AG04449 (cell line): ENCODE results near the gene YARS1.

Source experiments
- CTCF ChIA-PET: fragments of 350-600 bp; formaldehyde crosslinking; extraction: SDS; loops from one replicate; lab custom pipeline; 2021; ENCODE audit warnings: antibody characterized with exemption; lab: Yijun Ruan, JAX
- POLR2A ChIA-PET: fragments of 400-600, 350-600 bp; formaldehyde crosslinking; extraction: SDS; loops from one replicate; lab custom pipeline; 2020; ENCODE audit warnings: antibody characterized with exemption, inconsistent platforms; lab: Yijun Ruan, JAX
- DNase-seq: peaks from one replicate; pipeline ENCODE4 v3.0.0-alpha.2; 2010; ENCODE audit warnings: low read depth, low spot score
- H3K4me3 ChIP-seq: 2 replicates; pipeline ENCODE4 v1.5.1; 2011; ENCODE audit warnings: low read depth, mild to moderate bottlenecking, control low read depth, low read length
- TF ChIP-seq, protein P1 (sequence below): IDR thresholded peaks from one replicate; pipeline ENCODE4 v1.5.1; 2011; ENCODE audit warnings: mild to moderate bottlenecking, moderate library complexity, low read length, control low read depth, inconsistent platforms; ENCODE audit not compliant: insufficient read depth; ENCODE audit errors: missing control alignments

The YARS1 gene

DNA sequence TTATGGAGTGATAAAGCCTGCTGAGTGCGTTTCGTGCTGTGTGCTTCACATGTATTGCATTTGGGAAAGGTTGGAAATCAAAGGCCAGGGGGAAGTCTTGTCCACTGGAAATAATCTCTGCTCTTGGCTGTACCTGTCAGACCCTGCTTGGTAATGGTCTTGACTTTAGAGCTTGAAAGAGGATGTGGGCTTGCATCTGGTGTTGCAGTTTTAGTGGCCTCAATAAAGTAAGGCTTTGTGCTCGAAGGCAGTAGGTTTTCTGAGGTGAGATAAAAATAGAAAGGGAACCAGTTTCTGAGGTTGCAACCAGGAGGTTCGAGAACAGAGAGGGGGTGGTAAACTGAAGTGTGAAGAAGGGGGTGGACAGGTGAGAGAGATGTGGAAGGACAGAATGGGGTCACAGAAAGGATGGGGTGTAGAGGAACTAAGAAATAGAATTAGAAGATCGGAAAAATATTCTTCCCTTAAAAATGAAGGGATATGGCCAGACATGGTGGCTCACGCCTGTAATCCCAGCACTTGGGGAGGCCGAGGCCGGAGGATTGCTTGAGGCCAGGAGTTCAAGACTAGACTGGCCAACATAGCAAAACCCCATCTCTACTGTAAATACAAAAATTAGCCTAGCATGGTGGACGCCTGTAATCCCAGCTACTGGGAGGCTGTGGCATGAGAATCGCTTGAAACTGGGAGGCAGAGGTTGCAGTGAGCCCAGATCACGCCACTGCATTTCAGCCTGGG lies 1.8 kb upstream of the YARS1 start:
- peak overlapping the region; percentile 95 for H3K4me3 ChIP-seq
- CTCF ChIA-PET: interaction anchor here (0.7 to 2.0 kb wide), 2 partner anchors 16 to 267 kb away, joined by 3 to 4 read pairs; no protein-coding TSS in a partner anchor
- POLR2A ChIA-PET: no interaction called here
- no peak for DNase-seq
- TF ChIP-seq, protein P1, sequence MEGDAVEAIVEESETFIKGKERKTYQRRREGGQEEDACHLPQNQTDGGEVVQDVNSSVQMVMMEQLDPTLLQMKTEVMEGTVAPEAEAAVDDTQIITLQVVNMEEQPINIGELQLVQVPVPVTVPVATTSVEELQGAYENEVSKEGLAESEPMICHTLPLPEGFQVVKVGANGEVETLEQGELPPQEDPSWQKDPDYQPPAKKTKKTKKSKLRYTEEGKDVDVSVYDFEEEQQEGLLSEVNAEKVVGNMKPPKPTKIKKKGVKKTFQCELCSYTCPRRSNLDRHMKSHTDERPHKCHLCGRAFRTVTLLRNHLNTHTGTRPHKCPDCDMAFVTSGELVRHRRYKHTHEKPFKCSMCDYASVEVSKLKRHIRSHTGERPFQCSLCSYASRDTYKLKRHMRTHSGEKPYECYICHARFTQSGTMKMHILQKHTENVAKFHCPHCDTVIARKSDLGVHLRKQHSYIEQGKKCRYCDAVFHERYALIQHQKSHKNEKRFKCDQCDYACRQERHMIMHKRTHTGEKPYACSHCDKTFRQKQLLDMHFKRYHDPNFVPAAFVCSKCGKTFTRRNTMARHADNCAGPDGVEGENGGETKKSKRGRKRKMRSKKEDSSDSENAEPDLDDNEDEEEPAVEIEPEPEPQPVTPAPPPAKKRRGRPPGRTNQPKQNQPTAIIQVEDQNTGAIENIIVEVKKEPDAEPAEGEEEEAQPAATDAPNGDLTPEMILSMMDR: no peak

DNA sequence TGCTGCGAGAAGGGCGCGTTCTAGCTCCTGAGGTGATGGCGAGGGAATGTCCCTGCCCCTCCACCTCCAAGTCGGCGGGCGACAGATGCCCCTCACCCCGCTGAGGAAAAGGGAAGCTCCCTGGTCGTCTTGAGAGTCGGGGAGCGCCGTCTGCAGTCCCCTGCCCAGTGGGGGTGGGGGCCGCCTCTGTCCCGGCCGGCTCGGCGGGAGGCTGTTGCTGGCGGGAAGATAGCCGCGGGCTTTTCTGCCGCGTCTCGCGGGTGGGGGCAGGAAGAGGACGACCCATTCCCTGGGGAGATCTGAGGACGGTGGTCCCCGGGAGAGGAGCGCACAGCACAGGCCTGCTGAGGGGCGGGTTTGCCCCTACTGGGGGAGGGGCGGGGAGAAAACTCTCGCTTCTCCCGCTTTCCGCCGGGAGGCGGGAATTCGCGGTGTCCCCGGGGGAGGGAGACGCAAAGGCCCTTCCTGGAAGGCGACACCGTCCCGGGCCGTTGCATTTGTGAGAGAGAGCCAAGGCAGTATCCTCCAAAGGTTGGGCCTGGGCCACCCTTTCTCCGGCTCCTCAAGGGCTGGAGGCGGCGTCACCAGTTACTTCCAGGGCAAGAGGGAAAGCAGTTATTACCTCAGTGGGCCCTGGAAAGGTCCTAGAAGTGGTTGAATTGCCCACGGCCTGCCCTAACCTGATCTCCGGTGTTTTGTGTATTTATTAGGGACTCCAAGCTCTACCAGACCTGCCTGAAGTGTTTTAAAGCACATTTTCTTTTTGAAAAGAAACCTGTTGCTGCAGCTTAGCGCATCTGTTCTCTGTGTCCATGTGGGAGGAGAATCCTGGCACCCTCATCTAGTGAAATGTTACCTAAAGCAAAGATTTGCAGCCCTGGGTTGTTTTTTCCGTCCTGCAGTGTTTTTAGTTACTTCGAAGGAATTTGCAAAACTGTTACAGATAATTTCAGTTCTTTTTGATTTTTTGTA lies 943 bp upstream of the YARS1 start:
- ChIA-PET CTCF (interaction anchor here (0.6 to 2.0 kb wide), 5 partner anchors 9 to 268 kb away, joined by 3 to 6 read pairs (median 3); no protein-coding TSS in a partner anchor), POLR2A (interaction anchor here (1.1 to 1.4 kb wide), 2 partner anchors 42 to 49 kb away, joined by 3 to 4 read pairs; no protein-coding TSS in a partner anchor)
- TF ChIP-seq, protein P1: no peak
- no peak for DNase-seq
- H3K4me3 ChIP-seq: peak overlapping the region; percentile 95

DNA sequence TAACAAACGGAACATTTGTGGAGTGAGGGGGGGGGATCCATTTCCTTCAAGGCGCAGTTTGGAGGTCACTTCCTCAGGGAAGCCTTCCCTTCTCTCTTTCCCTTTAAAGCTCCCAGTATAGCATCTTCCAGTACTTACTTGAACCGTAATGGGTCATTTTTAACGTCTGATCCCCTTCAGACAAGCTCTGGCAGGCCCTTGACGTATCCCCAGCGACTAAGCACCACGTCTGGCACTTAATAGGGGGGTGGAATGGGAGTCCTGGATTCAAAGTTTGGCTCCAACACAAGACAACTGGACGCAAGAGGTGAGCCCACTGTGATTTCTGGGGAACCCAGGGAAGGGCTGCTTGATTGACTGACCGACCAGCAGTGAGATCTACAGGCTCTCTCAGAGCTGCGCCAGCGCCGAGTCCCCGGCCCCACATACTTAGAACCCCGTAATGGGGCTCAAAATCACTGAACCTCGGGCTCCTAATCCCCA lies 441 bp downstream of the YARS1 start:
- CTCF ChIA-PET: interaction anchor here (1.0 to 1.2 kb wide), 2 partner anchors 105 to 270 kb away, joined by 4 to 5 read pairs; no protein-coding TSS in a partner anchor
- POLR2A ChIA-PET: interaction anchor here (0.8 to 1.4 kb wide), 4 partner anchors 11 to 115 kb away, joined by 3 to 4 read pairs (median 3); no protein-coding TSS in a partner anchor
- DNase-seq: no peak

DNA sequence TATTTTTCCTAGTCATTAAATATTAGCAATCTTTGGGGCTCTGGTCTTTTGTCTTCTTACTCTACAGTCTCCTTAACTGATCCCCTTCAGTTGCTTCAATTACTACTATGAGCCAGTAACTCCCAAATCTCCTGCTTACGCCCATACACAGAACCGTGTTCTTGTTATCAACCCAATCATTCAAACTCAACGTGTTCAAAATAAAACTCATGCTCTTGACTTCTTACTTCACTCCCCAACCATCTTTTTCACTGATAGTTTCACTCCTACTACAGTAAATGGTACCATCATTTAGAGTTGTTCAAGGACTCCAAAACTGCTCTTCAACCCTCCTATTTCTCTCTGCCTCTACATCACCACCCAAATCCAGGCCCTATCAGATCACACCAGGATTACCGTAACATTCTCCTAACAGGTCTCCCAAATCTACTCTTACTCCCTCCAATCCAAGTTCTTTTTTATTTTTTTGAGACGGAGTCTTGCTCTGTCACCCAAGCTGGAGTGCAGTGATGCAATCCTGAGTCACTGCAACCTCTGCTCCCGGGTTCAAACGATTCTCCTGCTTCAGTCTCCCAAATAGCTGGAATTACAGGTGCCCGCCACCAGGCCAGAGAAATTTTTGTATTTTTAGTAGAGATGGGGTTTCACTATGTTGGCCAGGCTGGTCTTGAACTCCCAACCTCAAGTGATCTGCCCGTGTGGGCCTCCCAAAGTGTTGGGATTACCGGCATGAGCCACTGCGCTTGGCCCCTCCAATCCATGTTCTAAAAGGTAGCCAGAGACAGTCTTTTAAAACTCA lies 3.0 kb downstream of the YARS1 start:
- no peak for DNase-seq
- TF ChIP-seq, protein P1: no peak
- POLR2A ChIA-PET: no interaction called here
- H3K4me3 ChIP-seq: no peak overlapping the region
- CTCF ChIA-PET: interaction anchor here (1.2 kb wide), 1 partner anchor 11 kb away, joined by 3 read pairs; no protein-coding TSS in a partner anchor

More for the DNA sequence above, 441 bp downstream of the YARS1 start:
- peak overlapping the region; percentile 95 for H3K4me3 ChIP-seq
- TF ChIP-seq, protein P1: no peak

DNA sequence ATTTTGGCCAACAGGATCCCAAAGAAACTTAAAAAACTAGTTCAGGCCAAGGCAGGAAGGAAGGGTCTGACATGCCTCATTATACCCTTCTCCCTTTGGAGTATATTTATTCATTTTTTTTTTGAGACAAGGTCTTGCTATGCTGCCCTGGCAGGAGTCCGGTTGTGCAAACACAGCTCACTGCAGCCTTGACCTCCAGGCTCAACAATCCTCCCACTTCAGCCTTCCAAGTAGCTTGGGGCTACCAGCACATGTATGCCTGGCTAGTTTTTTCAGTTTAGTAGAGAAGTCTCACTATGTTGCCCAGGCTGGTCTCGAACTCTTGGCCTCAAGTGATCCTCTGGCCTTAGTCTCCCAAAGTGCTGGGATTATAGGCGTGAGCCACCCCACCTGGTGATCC lies 5.2 kb downstream of the YARS1 start:
- ChIA-PET CTCF (no interaction called here), POLR2A (interaction anchor here (0.6 to 1.0 kb wide), 2 partner anchors 14 to 430 kb away, joined by 3 to 4 read pairs; no protein-coding TSS in a partner anchor)
- H3K4me3 ChIP-seq: no peak overlapping the region
- no peak for DNase-seq
- TF ChIP-seq, protein P1: no peak
